Measurements from ENCODE around the gene DAZ1. TPM values are rescaled to one million over a fixed set of nuclear protein-coding genes. Genes with fewer than 3 reads are reported as not detected.
"Not testable (repeated sequence)": the region's sequence is repeated elsewhere in the genome, so short reads cannot be mapped to it uniquely, and the experiment has no call there.

Gene DAZ1
- total RNA-seq, result not detected
- polyA plus RNA-seq, result not detected
- not detected for total RNA-seq

GRCh38 chrY:23198908-23199307, at the start of gene DAZ1:
Gene DAZ1, minus strand, starts transcription at chrY:23199008. Its CDS starts 208 bp downstream, at chrY:23198800.
- H3K4me3 Mint-ChIP-seq; H3K9me3 ChIP-seq (ENCODE audit: control insufficient read depth in 2 of 3, low read length in 3 of 3); H3K4me1 Mint-ChIP-seq; H3K27ac Mint-ChIP-seq; H3K36me3 ChIP-seq (ENCODE audit: control insufficient read depth in 2 of 3, insufficient read depth in 3 of 3, low read length in 3 of 3); H3K27me3 ChIP-seq (ENCODE audit: control insufficient read depth in 2 of 2, insufficient read depth in 2 of 2, low read length in 2 of 2); H3K27me3 Mint-ChIP-seq; intact Hi-C loops (cut with micrococcal nuclease); H3K4me3 ChIP-seq (ENCODE audit: low read length); H3K36me3 Mint-ChIP-seq; H3K27ac ChIP-seq (ENCODE audit: low read depth, low read length); DNase-seq; H3K4me1 ChIP-seq (ENCODE audit: control insufficient read depth in 2 of 2, insufficient read depth in 2 of 2, low read length in 2 of 2); CTCF ChIA-PET; POLR2A ChIA-PET; H3K9me3 Mint-ChIP-seq; ATAC-seq: not testable (repeated sequence)

- intact Hi-C loops (cut with micrococcal nuclease); DNase-seq; H3K4me3 Mint-ChIP-seq; H3K4me1 Mint-ChIP-seq; H3K9me3 ChIP-seq (ENCODE audit: control insufficient read depth in 2 of 3, low read length in 3 of 3); H3K36me3 Mint-ChIP-seq; CTCF ChIA-PET; H3K4me1 ChIP-seq (ENCODE audit: control insufficient read depth in 2 of 2, insufficient read depth in 2 of 2, low read length in 2 of 2); ATAC-seq; H3K27ac ChIP-seq (ENCODE audit: low read depth, low read length); H3K9me3 Mint-ChIP-seq; H3K27me3 Mint-ChIP-seq; H3K27ac Mint-ChIP-seq; H3K27me3 ChIP-seq (ENCODE audit: control insufficient read depth in 2 of 2, insufficient read depth in 2 of 2, low read length in 2 of 2); H3K36me3 ChIP-seq (ENCODE audit: control insufficient read depth in 2 of 3, insufficient read depth in 3 of 3, low read length in 3 of 3); POLR2A ChIA-PET; H3K4me3 ChIP-seq (ENCODE audit: low read length): not testable (repeated sequence)
Observed at GRCh38 chrY:23219233-23219632, 20.4 kb upstream of the DAZ1 start, which contains the start of gene DAZ2. Gene DAZ2, plus strand, starts transcription at chrY:23219533. Its CDS starts 208 bp downstream, at chrY:23219741.

- CTCF ChIA-PET; H3K36me3 ChIP-seq (ENCODE audit: control insufficient read depth in 2 of 3, insufficient read depth in 3 of 3, low read length in 3 of 3); intact Hi-C loops (cut with micrococcal nuclease); POLR2A ChIA-PET; H3K4me1 Mint-ChIP-seq; H3K9me3 Mint-ChIP-seq; H3K9me3 ChIP-seq (ENCODE audit: control insufficient read depth in 2 of 3, low read length in 3 of 3); H3K27ac Mint-ChIP-seq; H3K4me1 ChIP-seq (ENCODE audit: control insufficient read depth in 2 of 2, insufficient read depth in 2 of 2, low read length in 2 of 2); H3K36me3 Mint-ChIP-seq; H3K27ac ChIP-seq (ENCODE audit: low read depth, low read length); H3K4me3 Mint-ChIP-seq; DNase-seq; ATAC-seq; H3K4me3 ChIP-seq (ENCODE audit: low read length); H3K27me3 ChIP-seq (ENCODE audit: control insufficient read depth in 2 of 2, insufficient read depth in 2 of 2, low read length in 2 of 2); H3K27me3 Mint-ChIP-seq: not testable (repeated sequence)
Observed at GRCh38 chrY:23210681-23211080, 11.9 kb upstream of the DAZ1 start.

- POLR2A ChIA-PET; DNase-seq; intact Hi-C loops (cut with micrococcal nuclease): not testable (repeated sequence)
Observed at GRCh38 chrY:23209802-23210495, 11.1 kb upstream of the DAZ1 start.

GRCh38 chrY:23207455-23207854, 8.6 kb upstream of the DAZ1 start:
- CTCF ChIA-PET; H3K4me1 Mint-ChIP-seq; H3K4me1 ChIP-seq (ENCODE audit: control insufficient read depth in 2 of 2, insufficient read depth in 2 of 2, low read length in 2 of 2); H3K9me3 ChIP-seq (ENCODE audit: control insufficient read depth in 2 of 3, low read length in 3 of 3); H3K36me3 ChIP-seq (ENCODE audit: control insufficient read depth in 2 of 3, insufficient read depth in 3 of 3, low read length in 3 of 3); ATAC-seq; H3K9me3 Mint-ChIP-seq; H3K27ac Mint-ChIP-seq; H3K36me3 Mint-ChIP-seq; POLR2A ChIA-PET; H3K27me3 Mint-ChIP-seq; H3K27ac ChIP-seq (ENCODE audit: low read depth, low read length); H3K27me3 ChIP-seq (ENCODE audit: control insufficient read depth in 2 of 2, insufficient read depth in 2 of 2, low read length in 2 of 2); DNase-seq; intact Hi-C loops (cut with micrococcal nuclease); H3K4me3 Mint-ChIP-seq; H3K4me3 ChIP-seq (ENCODE audit: low read length): not testable (repeated sequence)

More at GRCh38 chrY:23209802-23210495, 11.1 kb upstream of the DAZ1 start:
- H3K9me3 ChIP-seq (ENCODE audit: control insufficient read depth in 2 of 3, low read length in 3 of 3); H3K4me3 Mint-ChIP-seq; H3K4me1 Mint-ChIP-seq; H3K27me3 Mint-ChIP-seq; H3K9me3 Mint-ChIP-seq; ATAC-seq; H3K27ac ChIP-seq (ENCODE audit: low read depth, low read length); H3K27me3 ChIP-seq (ENCODE audit: control insufficient read depth in 2 of 2, insufficient read depth in 2 of 2, low read length in 2 of 2); H3K4me1 ChIP-seq (ENCODE audit: control insufficient read depth in 2 of 2, insufficient read depth in 2 of 2, low read length in 2 of 2); H3K4me3 ChIP-seq (ENCODE audit: low read length); H3K36me3 ChIP-seq (ENCODE audit: control insufficient read depth in 2 of 3, insufficient read depth in 3 of 3, low read length in 3 of 3); H3K27ac Mint-ChIP-seq; CTCF ChIA-PET; H3K36me3 Mint-ChIP-seq: not testable (repeated sequence)

Other genes with a start within 250 kb of the DAZ1 start
- not detected for gene BPY2, start 214.7 kb downstream of the DAZ1 start, total RNA-seq
- not detected for gene BPY2, start 214.7 kb downstream of the DAZ1 start, polyA plus RNA-seq
- not detected for gene DAZ2, start 20.5 kb upstream of the DAZ1 start, total RNA-seq
- gene DAZ2, start 20.5 kb upstream of the DAZ1 start, polyA plus RNA-seq, result not detected

Data from naive thymus-derived CD4-positive, alpha-beta T cell (primary cell).